NCI-H1436 (cell line): ENCODE results near the gene AIF1L.
"Not testable (repeated sequence)": the region's sequence is repeated elsewhere in the genome, so short reads cannot be mapped to it uniquely, and the experiment has no call there.

Experiments used
- DNase-seq: peaks from one replicate; lab custom pipeline; 2025; lab: John Stamatoyannopoulos, UW

Gene AIF1L

DNA sequence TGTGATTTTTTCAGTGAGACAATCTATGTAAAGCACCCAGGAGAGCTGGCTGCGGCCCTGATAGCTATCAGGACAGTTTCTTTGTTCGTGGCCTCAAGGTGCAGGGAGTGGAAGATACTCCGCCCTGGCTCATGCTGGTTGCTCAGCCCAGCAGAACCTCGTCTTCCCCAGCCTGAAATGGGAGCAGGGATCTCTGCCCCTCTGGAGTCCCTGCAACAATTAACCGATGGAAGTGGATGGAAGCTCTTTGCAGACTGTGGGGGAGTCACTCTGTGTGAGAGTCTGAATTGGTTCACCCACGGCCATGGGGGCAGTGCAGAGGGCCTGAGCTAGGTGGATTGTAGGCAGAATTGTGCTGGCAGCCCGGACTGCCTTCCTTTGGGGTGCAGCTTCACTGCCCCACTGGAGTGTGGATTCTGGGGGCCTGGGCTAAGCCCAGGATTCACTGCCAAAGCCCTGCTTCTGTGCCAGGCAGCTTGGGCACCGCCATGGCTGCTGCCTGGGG, 2.8 kb downstream of the AIF1L start:
- DNase-seq = no peak

DNA sequence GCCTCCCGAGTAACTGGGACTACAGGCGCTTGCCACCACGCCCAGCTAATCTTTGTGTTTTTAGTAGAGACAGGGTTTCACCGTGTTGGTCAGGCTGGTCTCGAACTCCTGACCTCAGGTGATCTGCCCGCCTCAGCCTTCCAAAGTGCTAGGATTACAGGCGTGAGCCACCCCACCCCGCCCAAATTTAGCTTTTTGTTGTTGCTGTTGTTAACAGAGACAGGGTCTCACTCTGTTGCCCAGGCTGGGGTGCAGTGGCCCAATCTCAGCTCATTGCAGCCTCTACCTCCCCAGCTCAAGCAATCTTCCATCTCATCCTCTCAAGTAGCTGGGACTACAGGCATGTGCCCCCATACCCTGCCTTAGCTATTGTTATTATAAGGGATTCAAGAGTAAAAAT, 3.5 kb downstream of the AIF1L start:
- DNase-seq = not testable (repeated sequence)

DNA sequence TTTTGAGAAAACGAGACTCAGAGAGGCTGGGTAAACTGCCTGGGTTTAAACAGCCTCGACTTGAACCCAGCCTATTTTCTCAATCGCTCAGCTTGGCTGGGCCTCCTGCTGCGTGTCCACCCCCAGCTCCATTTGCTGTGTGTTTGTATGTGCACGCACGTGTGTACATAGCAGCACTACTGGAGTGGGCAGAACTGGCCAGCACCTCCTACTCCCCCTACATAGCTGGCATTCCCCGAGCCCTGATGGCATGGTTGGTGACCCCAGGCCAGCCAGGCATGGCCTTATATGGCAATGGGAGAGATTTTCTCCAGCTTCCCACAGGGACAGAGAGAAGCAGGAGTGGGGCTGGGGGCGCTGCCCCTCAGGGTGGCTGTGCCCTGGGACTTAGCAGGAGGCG, 4.1 kb downstream of the AIF1L start:
- DNase-seq = no peak

DNA sequence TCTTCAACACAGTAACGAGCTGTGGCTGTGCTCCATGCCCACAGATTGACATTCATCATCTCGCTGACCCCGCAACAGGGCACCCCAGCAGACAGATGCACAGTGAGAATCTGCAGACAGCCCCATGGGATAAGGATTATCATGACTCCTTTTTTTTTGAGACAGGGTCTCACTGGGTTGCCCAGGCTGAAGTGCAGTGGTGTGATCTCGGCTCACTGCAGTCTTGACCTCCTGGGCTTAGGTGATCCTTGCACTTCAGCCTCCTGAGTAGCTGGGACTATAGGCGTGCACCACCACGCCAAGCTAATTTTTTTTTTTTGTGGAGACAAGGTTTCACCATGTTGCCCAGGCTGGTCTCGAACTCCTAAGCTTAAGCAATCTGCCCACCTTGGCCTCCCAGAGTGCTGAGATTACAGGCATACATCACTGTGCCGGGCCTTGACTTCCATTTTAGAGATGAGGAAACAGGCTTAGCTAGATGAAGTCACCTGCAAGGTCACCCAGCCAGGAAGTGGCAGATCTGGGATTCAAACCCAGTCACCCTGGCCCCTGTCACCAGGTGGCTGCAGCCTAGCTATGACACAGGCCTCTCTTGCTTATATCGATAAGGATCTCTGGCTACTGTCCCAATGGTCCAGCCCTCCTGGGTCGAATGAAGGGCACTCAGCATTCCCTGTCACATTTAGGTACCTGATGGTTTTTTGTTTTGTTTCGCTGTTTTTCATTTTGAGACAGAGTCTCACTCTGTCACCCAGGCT, 5.1 kb downstream of the AIF1L start:
- DNase-seq = no peak

DNA sequence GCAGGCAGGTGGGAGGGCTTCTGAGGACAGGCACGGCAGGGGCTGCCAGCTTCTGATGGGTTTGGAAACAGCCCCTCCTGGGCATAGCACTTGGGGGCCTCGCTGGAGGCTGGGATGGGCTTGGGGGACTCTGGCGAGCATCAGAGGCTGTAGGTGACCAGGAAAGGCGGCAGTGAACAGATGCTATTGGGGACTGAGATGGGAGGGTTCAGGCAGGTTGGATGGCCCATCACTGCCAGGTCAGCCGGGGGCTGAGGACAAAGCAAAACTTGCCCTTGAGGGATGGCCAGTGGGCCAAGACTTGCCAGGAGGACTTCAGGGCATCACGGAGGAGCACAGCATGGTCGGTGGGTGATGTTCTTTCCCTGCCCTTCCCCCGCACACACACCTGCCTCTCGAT, 6.7 kb downstream of the AIF1L start:
- no peak for DNase-seq

DNA sequence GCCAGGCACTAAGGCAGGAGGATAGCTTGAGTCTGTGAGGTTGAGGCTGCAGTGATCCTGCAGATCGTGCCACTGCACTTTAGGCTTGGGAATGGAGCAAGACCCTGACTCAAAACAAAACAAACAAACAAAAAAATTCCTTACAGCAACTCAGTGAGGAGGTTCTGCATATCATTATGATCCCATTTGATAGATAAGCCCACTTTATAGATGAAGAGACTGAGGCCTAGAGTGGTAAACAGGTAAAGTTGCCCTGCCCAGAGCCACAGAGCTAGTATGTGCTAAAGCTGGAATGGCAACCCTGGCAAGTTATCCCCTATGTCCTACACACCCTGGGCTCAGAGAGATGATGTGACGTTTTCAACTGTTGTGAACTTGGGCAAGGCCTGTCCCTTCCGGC, 7.2 kb downstream of the AIF1L start:
- DNase-seq = no peak

DNA sequence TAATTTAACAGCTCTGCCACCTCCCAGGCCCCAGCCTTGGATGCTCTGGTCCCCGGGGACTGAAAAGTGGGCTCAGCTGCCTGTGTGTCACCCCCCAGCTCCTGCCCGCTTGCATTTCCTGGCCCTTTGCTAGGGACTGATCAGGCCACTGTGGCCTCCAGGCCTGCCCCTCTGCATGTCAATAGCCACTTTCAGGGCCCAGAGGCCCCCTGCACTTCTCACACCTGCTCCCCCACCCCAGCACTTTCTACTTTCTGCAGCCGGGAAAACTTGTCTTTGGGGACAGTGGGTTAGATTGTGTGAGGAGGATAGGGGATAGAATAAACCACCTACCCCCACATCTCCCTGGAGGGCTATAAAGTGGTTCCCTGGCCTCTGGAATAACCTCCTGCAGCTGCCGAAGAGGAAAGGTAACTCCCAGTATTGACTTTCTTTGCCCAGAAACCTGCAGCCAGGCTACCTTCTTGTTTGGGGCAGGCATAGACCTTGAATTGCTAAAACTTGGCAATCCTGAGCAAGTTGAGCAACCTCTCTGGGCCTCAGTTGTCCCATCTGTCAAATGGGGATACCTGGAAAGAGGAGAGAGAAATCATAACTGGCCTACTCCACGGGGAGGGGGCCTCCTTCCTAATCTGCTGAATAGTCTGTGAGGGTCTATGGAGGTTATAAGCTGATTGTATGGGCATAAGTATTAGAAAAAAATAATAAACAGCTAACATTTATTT, 7.8 kb downstream of the AIF1L start:
- DNase-seq = no peak

DNA sequence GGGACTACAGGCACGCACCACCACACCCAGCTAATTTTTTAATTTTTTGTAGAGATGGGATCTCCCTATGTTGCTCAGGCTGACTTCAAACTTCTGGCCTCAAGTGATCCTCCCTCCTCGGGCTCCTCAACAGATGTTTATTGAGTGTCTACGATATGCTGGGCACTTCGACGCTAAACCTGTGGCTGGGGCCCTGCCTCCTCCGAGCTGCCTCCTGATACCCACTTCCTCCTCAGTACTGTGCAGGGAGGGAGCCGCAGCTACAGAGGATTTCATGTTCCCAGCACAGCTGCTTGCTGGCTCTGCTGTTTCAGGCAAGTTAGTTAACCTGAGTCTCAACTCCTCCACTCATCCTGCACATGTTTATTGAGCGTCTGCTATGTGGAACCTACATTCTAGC, 9.6 kb downstream of the AIF1L start:
- no peak for DNase-seq

DNA sequence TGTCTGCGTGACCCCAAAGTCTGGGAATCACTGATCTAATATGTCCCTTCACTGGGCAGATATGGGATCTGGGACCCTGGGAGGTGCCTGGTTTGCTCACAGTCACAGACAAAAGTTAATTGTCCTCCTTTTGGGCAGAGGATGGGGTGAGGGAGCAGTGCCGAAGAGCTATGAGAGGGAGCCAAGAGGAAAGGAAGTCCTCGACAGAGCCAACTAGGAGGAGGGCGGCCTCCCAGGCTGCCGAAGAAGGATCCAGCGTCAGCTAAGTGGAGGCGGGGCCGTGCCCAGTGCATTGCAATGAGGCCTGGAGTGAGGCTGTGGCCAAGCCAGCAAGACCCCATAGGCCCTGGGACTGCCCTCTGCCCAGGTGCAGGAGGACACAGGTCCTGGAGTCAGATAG, 11.4 kb downstream of the AIF1L start:
- no peak for DNase-seq

DNA sequence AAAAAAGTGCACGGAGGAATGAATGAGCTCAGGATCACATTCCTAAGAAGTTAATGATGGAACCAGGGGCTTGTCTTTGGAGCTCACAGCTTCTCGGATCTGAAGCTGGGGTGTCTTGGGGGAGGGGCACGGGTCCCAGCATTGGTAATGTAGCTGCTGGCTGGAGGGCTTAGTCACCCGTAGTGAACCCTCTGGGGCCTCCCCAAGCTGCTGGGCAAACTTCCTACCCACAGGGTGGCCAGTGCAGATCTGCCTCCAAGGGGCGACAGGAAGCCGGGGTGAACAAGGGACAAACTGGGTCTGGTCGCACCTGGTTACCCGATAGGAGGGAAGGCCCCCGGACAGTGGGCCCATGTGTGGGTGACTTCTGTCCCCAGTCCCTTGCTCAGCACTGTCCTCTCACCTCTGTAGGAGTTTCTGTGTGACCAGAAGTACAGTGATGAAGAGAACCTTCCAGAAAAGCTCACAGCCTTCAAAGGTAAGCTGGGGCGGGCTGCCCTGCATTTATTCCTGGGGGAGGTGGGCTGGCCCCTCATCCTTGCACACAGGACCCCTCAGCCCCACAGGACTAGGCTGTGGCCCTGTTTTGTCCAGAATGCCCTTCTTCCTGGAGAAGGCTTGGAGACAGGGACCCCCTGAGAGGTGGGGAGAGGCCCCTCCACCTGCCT, 15.0 kb downstream of the AIF1L start:
- no peak for DNase-seq

DNA sequence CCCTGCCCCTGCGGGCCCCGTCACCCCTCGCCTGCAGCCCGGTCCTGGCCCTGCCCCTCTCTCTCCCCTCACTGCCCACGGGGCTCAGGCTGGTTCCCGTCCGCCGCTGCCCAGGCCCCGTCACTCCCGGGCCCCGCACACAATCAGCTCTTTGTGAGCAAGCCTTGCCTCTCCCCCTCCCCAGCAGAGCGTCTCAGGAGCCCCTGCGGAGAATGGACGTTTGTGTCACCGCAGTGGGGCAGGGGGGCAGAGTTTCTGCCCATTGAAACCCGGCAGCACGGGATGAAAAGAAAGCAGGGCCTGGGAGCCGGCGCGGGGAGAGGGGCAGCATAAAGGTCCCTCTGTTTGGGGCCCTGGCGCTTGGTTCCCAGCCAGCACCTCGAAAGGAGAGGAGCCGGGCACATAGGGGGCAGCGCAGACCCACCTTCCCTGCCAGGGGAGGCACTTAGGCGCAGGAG, 15.6 kb downstream of the AIF1L start:
- DNase-seq = no peak

DNA sequence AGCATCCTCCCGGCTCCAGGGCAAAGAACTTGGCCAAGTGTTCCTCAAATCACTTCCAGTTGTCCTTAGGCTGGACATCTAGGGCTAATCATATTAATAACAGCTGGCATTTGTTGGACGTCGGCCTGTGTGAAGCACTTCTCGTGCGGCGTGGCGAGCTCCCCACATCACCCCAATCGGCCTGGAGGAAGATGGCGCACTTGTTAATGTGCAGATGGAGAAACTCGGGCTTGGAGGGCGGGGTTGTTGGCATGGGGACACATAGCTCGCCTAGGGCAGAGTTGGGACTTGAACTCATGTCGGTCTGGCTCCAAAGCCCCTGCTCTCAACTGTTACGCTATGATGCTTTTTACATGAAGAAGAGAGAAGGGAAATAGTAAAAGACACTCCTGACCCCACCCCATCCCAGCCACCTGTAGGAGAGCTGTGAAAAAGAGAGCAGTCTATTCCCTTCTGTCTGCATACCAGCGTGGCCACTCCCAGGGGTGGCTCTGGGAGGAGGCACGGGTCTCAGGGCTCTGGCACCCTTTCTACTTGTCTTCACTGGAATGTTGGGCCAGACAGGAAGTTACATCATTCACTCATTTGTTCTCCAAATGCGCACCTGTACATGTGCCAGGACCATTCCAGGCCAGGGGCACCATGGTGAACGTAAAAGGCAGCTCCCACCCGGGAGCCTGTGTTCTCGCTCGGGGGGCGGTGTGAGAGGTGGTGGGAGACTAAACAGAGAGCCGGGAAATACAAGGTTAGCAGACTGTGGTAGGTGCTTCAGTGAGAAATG, 16.2 kb downstream of the AIF1L start:
- DNase-seq = no peak

DNA sequence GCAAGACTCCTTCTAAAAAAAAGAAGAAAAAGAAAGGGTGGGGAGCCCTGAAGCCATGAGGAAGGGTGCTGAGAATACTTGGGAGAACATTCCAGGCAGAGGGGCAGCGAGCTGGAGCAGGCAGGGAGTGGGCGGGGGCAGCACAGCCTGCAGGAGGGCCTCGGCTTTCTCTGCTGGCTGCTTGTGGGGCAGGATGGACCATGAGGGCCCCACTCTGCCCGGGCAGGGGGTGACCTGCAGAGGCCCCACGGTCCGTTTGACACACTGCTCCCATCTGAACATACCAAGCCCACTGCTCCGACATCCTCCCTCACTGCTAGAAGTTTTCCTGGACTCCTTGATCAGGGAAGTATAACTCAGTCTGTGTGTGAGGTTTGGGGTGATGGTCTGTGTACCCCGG, 17.3 kb downstream of the AIF1L start:
- DNase-seq = no peak

DNA sequence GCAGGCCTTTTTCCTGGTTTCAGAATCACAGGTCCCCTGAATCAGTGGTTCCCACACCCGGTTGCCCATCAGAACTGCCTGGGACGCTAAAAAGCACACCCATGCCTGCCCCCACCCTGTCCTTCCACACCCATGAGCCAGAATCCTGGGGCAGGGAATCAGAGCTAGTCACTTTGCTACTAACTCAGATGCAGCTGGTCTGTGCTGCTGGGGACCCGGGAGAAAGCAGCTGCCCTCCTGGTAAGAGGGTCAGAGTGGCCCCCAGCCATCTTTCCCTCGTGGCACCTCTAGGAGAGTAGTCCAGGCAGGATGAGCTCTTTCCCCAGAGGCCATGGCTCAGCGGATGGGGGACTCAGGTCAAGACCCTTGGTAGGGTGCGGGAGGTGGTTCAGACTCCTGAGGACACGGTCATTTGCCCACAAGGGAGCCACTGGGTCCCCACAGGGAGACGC, 17.8 kb downstream of the AIF1L start:
- no peak for DNase-seq

DNA sequence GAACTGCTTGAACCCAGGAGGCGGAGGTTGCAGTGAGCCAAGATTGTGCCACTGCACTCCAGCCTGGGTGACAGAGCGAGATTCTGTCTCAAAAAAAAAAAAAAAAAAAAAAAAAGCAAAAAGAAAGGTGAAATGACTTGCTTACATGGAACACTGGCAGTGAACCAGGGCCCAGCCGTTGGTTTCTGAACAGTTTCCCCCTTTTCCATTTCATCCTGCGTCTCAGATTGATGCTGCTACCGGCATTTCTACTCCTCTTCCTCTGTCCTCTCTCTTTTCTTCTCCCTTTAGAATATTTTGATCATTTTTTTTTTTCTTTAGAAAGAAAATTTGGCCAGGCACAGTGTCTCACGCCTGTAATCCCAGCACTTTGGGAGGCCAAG, 19.0 kb downstream of the AIF1L start:
- not testable (repeated sequence) for DNase-seq

DNA sequence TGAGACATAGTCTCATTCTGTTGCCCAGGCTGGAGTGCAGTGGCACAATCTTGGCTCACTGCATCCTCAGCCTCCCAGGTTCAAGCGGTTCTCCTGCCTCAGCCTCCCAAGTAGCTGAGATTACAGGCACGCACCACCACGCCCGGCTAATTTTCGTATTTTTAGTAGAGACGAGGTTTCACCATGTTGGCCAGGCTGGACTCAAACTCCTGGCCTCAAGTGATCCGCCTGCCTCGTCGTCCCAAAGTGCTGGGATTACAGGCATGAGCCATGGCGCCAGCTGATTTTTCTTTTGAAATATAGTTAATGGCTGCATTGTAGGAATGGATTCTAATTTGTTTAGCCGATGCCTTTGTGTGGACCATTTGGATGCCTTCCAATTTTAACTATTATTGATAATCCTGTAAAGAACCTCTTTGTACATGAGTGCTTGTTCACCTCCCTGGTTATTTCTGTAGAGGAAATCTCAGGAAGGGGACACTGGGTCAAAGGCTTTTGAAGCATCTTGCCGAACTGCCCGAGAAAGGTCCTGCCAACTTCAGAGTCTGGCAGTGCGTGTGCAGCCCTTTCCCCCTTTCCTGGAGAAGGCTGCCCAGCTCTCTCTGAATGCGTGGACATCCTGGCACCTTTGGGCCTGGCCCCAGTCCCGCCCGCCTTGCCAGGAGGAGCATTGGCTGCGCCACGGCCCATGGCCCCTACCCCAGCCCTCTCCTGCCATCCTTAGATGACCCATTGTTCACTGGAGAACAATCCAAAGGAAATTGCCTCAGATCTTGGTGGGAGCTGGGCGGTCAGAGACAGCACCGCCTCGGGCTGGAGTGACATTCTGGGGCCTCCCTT, 20.2 kb downstream of the AIF1L start:
- DNase-seq = no peak

DNA sequence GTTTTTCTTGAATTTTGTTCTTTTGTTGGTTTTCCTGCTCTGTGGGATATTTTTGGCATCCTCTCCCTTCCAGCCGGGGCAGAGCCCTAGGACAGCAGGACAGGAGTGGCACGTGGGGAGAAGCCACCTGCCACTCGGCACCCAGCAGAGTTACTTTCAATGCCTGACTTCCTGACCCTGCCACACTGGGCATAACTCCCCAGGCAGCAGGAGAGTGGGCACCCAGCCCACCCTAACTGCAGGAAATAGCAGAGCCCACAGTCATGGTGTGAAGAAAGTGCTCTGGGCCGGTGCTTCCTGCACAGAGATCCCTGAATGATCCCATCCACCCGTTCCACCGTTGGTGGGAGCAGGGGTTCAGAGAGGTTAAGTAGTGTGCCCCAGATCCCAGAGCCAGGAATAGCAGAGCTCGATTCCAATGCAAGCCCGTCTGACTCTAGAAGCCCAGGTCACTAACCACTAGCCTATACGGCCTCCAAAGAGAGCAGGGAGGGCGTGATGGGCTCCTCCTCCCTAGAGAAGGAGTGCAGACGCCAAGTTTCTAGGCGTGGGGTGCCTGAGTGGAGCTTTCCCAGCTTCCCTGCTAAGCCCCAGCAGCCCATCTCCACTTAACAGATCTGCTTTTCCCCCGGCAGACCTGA, 20.9 kb downstream of the AIF1L start:
- DNase-seq = no peak

DNA sequence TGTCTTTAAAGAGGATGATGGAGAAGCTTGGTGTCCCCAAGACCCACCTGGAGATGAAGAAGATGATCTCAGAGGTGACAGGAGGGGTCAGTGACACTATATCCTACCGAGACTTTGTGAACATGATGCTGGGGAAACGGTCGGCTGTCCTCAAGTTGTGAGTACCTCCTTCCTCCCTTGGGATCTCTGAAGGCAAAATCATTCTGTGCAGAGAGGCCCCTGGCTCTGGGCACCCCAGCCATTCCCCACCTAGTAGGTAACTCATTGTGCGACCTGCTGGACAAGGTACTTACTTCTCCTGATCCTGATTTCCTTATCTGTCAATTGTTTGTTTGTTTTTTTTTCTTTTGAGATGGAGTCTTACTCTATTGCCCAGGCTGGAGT, 21.4 kb downstream of the AIF1L start:
- DNase-seq = no peak

DNA sequence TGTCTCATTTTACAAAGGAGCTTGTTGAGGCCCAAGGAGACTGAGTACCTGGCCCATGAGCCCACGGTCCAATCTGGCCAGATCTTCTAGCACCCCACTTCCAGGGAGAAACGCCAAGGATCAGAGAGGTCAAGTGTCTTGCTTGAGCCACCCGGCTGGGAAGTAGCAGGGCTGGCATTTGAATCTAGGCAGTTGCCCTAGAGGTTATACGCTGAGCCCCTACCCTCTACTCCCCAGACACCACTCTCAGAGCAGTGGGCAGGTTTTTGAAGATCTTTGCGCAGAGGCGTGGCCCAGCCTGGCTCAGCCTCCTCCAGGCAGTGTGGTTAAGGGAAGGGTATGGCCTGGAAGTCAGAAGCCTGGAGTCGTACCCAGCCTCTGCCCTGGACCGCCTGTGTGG, 23.3 kb downstream of the AIF1L start:
- no peak for DNase-seq

DNA sequence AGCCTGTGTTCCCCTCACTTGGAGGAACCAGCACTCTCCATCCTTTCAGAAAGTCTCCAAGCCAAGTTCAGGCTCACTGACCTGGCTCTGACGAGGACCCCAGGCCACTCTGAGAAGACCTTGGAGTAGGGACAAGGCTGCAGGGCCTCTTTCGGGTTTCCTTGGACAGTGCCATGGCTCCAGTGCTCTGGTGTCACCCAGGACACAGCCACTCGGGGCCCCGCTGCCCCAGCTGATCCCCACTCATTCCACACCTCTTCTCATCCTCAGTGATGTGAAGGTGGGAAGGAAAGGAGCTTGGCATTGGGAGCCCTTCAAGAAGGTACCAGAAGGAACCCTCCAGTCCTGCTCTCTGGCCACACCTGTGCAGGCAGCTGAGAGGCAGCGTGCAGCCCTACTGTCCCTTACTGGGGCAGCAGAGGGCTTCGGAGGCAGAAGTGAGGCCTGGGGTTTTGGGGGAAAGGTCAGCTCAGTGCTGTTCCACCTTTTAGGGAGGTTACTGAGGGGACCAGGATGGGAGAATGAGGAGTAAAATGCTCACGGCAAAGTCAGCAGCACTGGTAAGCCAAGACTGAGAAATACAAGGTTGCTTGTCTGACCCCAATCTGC, 24.4 kb downstream of the AIF1L start:
- DNase-seq = no peak
